DND-41 (cell line): Measurements from ENCODE around the gene MLLT6.

ENCODE experiments used
- CTCF ChIP-seq: IDR thresholded peaks from 2 replicates; pipeline ENCODE4 v1.5.1; 2012; ENCODE audit warnings: borderline replicate concordance, low read length, moderate library complexity, mild to moderate bottlenecking; ENCODE audit not compliant: poor library complexity, severe bottlenecking; ENCODE audit errors: extremely low read depth
- EZH2 ChIP-seq: IDR thresholded peaks from 3 replicates; pipeline ENCODE4 v1.6.1; 2012; ENCODE audit warnings: borderline replicate concordance, low read depth, mild to moderate bottlenecking, moderate library complexity, low read length, inconsistent platforms; ENCODE audit not compliant: severe bottlenecking

- TF ChIP-seq CTCF: no peak
- TF ChIP-seq EZH2: no peak
Observed at GRCh38 chr17:38752308-38753070, 47.4 kb downstream of the MLLT6 start, which contains the start of gene PSMB3.
